ENCODE measurements around the gene VASP.

VASP gene

GRCh38 chr19:45506989-45507871 is at the start of gene VASP:
TSS of gene VASP (plus strand) at chr19:45507479. CDS start at chr19:45507772, 293 bp downstream.
- H3K4me3 ChIP-seq (ENCODE audit: low read depth, low read length) = peak within 1 kb of the TSS; percentile 95
- peak; percentile 95 for DNase-seq (ENCODE audit: low read depth)
- no peak for TF ChIP-seq CTCF (IDR thresholded peaks at IDR 0.05; ENCODE audit: insufficient read depth, low read depth, low read length, missing control alignments)

- TF ChIP-seq CTCF (IDR thresholded peaks at IDR 0.05; ENCODE audit: insufficient read depth, low read depth, low read length, missing control alignments) = no peak
- H3K4me3 ChIP-seq (ENCODE audit: low read depth, low read length) = no peak overlapping the region
- no peak for DNase-seq (ENCODE audit: low read depth)
These were observed 49.5 kb upstream of the VASP start for GRCh38 chr19:45457776-45458175.

- no peak for TF ChIP-seq CTCF (IDR thresholded peaks at IDR 0.05; ENCODE audit: insufficient read depth, low read depth, low read length, missing control alignments)
- no peak overlapping the region for H3K4me3 ChIP-seq (ENCODE audit: low read depth, low read length)
- no peak for DNase-seq (ENCODE audit: low read depth)
These were observed 46.4 kb upstream of the VASP start for GRCh38 chr19:45460807-45461347.

GRCh38 chr19:45462174-45462573 is 45.1 kb upstream of the VASP start:
- H3K4me3 ChIP-seq (ENCODE audit: low read depth, low read length) = no peak overlapping the region
- TF ChIP-seq CTCF (IDR thresholded peaks at IDR 0.05; ENCODE audit: insufficient read depth, low read depth, low read length, missing control alignments) = no peak
- DNase-seq (ENCODE audit: low read depth) = no peak

- no peak overlapping the region for H3K4me3 ChIP-seq (ENCODE audit: low read depth, low read length)
- no peak for DNase-seq (ENCODE audit: low read depth)
- no peak for TF ChIP-seq CTCF (IDR thresholded peaks at IDR 0.05; ENCODE audit: insufficient read depth, low read depth, low read length, missing control alignments)
These were observed 44.0 kb upstream of the VASP start for GRCh38 chr19:45463241-45463640.

- no peak overlapping the region for H3K4me3 ChIP-seq (ENCODE audit: low read depth, low read length)
- no peak for TF ChIP-seq CTCF (IDR thresholded peaks at IDR 0.05; ENCODE audit: insufficient read depth, low read depth, low read length, missing control alignments)
- no peak for DNase-seq (ENCODE audit: low read depth)
These were observed 43.0 kb upstream of the VASP start for GRCh38 chr19:45464274-45464673.

Measured in GM12865 (cell line).